Transverse colon (tissue), 3 donors: ENCODE data around the gene JMJD1C.

ENCODE experiments used
- CTCF ChIP-seq, 5 experiments: fragments of 200-600 bp in 3 of 5; fragments of 450-650 bp in 2 of 5; sonication (generic) in 3 of 5; IDR thresholded peaks; 1 replicate in 2 of 5; 2 replicates in 3 of 5; pipeline ENCODE4 v1.5.1; 2016 to 2017; ENCODE audit warnings: antibody characterized with exemption in 5 of 5, inconsistent platforms in 3 of 5, mild to moderate bottlenecking in 2 of 5, moderate library complexity in 1 of 5
- POLR2A ChIP-seq: fragments of 450-650 bp; IDR thresholded peaks from one replicate; pipeline ENCODE4 v1.6.1; 2016; ENCODE audit warnings: antibody characterized with exemption, mild to moderate bottlenecking, moderate library complexity

- TF ChIP-seq POLR2A = no peak
- no peak for TF ChIP-seq CTCF (IDR thresholded peaks at IDR 0.05)
Measured at GRCh38 chr10:63487990-63488389, 22.2 kb upstream of the JMJD1C start.
